ENCODE data around the gene ERMARD.

ERMARD gene

DNA sequence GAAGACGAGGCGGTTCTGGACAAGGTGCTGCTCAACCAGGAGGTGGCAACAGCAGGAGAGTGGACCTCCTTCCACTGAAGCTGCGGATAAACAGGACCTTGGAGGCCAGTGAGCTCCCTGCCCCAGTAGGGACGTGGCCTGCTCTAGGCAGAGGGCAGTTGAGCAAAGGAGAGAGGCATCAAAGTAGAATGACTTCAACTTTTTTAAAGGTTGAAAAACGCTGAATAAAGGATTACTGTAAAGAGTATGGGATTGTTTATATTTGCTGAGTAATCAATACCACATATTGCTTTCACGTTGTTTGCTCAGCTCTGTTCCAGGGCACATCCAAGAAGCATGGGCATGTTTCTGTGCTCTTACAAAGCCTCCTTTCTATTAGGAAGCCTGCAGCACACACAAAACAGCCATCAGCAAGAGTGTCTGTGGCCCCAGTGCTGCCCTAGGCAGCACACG lies 48.1 kb downstream of the ERMARD start:
- ChIA-PET POLR2A (no interaction called here), CTCF (interaction anchor here (2.1 to 9.3 kb wide), 2 partner anchors 10 to 730 kb away, joined by 5 to 87 read pairs; no protein-coding TSS in a partner anchor)
- DNase-seq (ENCODE audit: extremely low spot score): no peak
- TF ChIP-seq CTCF (IDR thresholded peaks at IDR 0.05; ENCODE audit: control extremely low read depth, extremely low read depth, low read depth, missing control alignments): no peak

DNA sequence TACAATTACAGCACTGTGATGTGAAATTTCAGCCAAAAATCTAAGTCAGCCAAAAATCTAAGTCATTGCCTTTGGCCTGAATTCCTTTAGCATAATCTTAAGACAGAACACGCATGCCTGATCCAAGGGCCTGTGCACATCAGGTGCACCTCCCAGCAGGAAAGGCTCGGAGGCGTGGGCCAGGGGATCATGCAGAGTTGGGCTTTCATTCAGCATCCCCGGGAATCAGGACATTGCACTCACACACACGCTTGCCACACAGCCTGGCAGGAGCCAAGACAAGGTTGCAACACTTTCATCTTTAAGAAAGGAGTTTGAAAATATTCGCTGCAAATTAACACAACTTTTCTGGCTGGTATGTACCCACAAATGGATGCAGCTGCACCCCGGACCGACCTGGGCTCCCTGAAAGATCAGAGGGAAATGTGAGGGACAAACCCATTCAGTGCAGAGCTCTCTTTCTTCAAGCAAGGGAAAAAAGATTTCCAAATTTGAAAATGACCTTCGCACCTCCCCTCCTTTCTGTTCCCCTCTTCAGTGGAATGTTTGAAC lies 48.8 kb downstream of the ERMARD start:
- no peak for TF ChIP-seq CTCF (IDR thresholded peaks at IDR 0.05; ENCODE audit: control extremely low read depth, extremely low read depth, low read depth, missing control alignments)
- DNase-seq (ENCODE audit: extremely low spot score): no peak
- POLR2A ChIA-PET: no interaction called here
- CTCF ChIA-PET: interaction anchor here (2.1 to 9.3 kb wide), 2 partner anchors 10 to 730 kb away, joined by 5 to 87 read pairs; no protein-coding TSS in a partner anchor

DNA sequence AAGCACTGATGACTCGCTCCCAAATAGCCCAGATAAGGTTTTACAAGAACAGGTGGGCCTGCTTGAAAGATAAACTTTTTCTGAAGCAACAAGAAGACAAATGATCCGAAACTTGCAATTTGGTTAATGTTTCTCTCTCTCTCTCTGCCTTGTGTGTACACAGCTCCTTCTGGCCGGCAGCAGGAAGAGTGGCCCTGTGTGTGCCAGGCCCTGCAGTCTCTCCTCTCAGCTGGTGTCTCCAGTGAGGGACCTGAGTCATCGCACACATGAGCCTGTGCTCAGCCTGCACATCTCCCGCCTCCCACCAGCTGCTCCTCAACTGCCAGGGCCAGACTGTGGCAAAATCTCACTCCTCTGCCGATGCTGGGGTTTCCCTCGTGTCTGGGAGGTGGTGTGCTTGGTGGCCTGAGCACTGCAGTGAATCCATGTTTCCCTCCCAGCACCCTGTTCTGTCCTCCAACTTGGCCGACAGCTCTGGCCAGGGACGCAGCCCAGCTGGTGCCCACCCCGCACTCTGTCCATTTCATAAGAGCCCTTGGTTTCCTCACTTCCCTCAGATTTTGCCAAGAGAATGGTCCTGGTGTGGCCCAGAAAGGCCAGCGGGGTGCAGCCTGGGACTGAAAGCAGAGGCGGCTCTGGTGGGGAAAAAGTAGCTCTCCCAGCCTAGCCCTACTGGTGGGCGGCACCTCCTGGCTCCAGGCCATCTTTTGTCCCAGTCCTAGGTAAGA lies 49.4 kb downstream of the ERMARD start:
- no peak for DNase-seq (ENCODE audit: extremely low spot score)
- ChIA-PET CTCF (interaction anchor here (2.1 to 9.3 kb wide), 2 partner anchors 11 to 729 kb away, joined by 5 to 87 read pairs; no protein-coding TSS in a partner anchor), POLR2A (no interaction called here)
- no peak for TF ChIP-seq CTCF (IDR thresholded peaks at IDR 0.05; ENCODE audit: control extremely low read depth, extremely low read depth, low read depth, missing control alignments)

DNA sequence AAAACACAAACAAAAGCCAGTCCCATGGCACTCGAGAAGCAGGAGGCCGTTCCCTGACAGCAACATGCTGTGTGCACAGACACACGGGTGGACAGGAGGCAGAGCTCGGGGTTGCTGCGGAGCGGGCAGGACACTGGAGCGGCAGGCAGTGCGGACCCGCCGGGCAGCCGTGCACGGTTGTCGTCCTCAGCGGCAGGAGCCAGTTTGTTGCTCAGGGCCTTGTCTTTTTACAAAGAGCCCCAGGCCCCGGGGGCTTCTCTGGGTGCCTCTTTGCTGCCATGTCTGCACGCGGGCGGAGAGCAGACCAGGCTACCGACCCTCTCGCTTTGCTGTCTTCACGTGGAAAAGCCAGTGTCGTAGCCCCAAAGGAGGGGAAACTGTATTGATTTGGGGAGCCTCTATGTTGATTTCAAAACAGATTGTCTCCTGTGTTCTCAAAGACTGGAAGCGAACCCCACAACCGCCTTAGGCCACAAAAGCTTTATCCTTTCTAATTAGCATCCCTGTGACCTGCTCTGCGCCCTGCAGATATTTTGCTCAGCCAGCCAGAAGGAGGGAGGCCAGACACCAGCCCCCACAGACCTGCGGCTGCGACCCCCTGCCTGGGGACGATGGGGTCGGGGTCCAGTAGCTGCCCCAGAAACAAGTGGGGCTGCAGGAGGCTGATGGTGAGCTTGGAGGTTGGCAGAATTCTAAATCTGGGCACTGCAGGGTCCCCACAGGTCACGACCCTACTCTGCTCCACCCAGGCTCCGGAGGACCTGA lies 50.2 kb downstream of the ERMARD start:
- no peak for TF ChIP-seq CTCF (IDR thresholded peaks at IDR 0.05; ENCODE audit: control extremely low read depth, extremely low read depth, low read depth, missing control alignments)
- DNase-seq (ENCODE audit: extremely low spot score): no peak
- ChIA-PET CTCF (interaction anchor here (1.7 to 9.3 kb wide), 3 partner anchors 12 to 728 kb away, joined by 3 to 87 read pairs (median 5); no protein-coding TSS in a partner anchor), POLR2A (no interaction called here)

DNA sequence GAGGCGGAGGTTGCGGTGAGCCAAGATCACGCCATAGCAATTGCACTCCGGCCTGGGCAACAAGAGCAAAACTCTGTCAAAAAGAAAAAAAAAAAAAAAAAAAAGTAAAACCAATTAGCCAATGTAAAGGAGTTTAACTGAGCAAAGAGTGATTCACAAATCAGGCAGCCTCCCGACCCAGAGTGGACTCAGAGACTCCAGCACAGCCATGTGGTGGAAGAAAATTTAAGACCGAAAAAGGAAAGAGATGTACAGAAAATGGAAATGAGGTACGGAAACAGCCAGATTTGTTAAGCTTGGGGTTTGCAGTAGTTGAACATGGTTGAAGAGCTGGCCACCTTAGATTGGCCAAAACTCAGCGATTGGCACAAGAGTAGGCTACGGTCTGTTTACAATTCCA lies 51.4 kb downstream of the ERMARD start:
- CTCF ChIA-PET: interaction anchor here (1.0 to 9.3 kb wide), 6 partner anchors 9 to 728 kb away, joined by 3 to 87 read pairs (median 18); no protein-coding TSS in a partner anchor
- POLR2A ChIA-PET: no interaction called here
- no peak for DNase-seq (ENCODE audit: extremely low spot score)
- no peak for TF ChIP-seq CTCF (IDR thresholded peaks at IDR 0.05; ENCODE audit: control extremely low read depth, extremely low read depth, low read depth, missing control alignments)

DNA sequence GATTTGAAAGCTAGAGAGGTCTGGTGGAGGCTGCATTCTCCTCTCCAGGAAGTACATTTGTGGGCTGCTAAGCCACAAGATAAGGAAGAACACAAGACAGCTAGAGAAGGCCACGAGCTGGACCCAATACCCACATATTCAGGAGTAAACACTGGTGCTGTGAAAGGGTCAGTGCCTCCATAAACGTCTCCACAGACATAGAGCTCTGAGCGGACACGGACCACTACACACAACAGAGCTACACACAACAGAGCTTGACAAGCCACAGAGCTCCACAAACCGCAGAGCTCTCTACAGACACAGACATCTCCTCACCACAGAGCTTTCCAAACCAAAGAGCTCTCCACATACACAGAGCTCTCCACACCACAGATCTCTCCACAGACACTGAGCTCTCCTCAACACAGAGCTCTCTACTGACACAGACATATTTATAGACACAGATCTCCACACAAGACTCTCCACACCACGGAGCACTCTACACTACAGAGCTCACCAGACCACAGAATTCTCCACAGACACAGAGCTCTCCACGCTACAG lies 51.9 kb downstream of the ERMARD start:
- POLR2A ChIA-PET: interaction anchor here (1.0 kb wide), 1 partner anchor 13 kb away, joined by 3 read pairs; no protein-coding TSS in a partner anchor
- CTCF ChIA-PET: interaction anchor here (1.0 to 9.3 kb wide), 9 partner anchors 9 to 909 kb away, joined by 3 to 87 read pairs (median 6); no protein-coding TSS in a partner anchor
- DNase-seq (ENCODE audit: extremely low spot score): no peak
- no peak for TF ChIP-seq CTCF (IDR thresholded peaks at IDR 0.05; ENCODE audit: control extremely low read depth, extremely low read depth, low read depth, missing control alignments)

Data from GM10248 (cell line).